OCI-LY1 (cell line): ENCODE results near the gene SRSF11.

Experiments
- H2AFZ ChIP-seq: fragments of 200-600 bp; sonication (generic), shearing (Covaris generic); 2 replicates; pipeline ENCODE4 v1.6.0; 2014; ENCODE audit warnings: antibody characterized with exemption, mild to moderate bottlenecking, low read length
- H3F3A ChIP-seq: fragments of 200-600 bp; sonication (generic), shearing (Covaris generic); 2 replicates; pipeline ENCODE4 v1.6.0; 2014; ENCODE audit warnings: mild to moderate bottlenecking, antibody characterized with exemption, low read length, moderate library complexity; ENCODE audit not compliant: insufficient read depth
- H3K27ac ChIP-seq: fragments of 200-600 bp; sonication (generic); 2 replicates; pipeline ENCODE4 v1.5.1; 2014; ENCODE audit warnings: low read length, mixed run types, mild to moderate bottlenecking, low read depth; ENCODE audit not compliant: poor library complexity, severe bottlenecking
- H3K27me3 ChIP-seq: fragments of 200-600 bp; sonication (generic); 2 replicates; pipeline ENCODE4 v1.6.0; 2014; ENCODE audit warnings: antibody characterized with exemption, mild to moderate bottlenecking, low read length, moderate library complexity; ENCODE audit not compliant: insufficient read depth
- H3K36me3 ChIP-seq: fragments of 200-600 bp; sonication (generic); 2 replicates; pipeline ENCODE4 v1.6.1; 2014; ENCODE audit warnings: mild to moderate bottlenecking, antibody characterized with exemption, low read length, moderate library complexity, mixed read lengths; ENCODE audit not compliant: insufficient read depth
- H3K4me1 ChIP-seq: fragments of 200-600 bp; sonication (generic); 2 replicates; pipeline ENCODE4 v1.5.1; 2014; ENCODE audit warnings: mild to moderate bottlenecking, low read length, moderate library complexity; ENCODE audit not compliant: insufficient read depth, severe bottlenecking
- H3K4me2 ChIP-seq: fragments of 200-600 bp; sonication (generic), shearing (Covaris generic); 2 replicates; pipeline ENCODE4 v1.6.1; 2014; ENCODE audit warnings: low read length
- H3K4me3 ChIP-seq: fragments of 200-600 bp; sonication (generic); 2 replicates; pipeline ENCODE4 v1.5.1; 2014; ENCODE audit warnings: low read length, low read depth, mild to moderate bottlenecking, mixed read lengths; ENCODE audit not compliant: poor library complexity, severe bottlenecking
- H3K79me2 ChIP-seq: fragments of 200-600 bp; shearing (Covaris generic); 2 replicates; pipeline ENCODE4 v1.6.1; 2016; ENCODE audit warnings: mixed run types, low read length, mixed read lengths; ENCODE audit not compliant: insufficient read depth
- H3K9ac ChIP-seq: fragments of 200-600 bp; sonication (generic), shearing (Covaris generic); 2 replicates; pipeline ENCODE4 v1.6.1; 2014; ENCODE audit warnings: mild to moderate bottlenecking, low read length, mixed read lengths
- H3K9me2 ChIP-seq: fragments of 200-600 bp; sonication (generic), shearing (Covaris generic); 2 replicates; pipeline ENCODE4 v1.6.1; 2014; ENCODE audit warnings: low read depth, mild to moderate bottlenecking, low read length, mixed read lengths
- H3K9me3 ChIP-seq: fragments of 200-600 bp; shearing (Covaris generic); 2 replicates; pipeline ENCODE4 v1.6.1; 2014; ENCODE audit warnings: low read length, mixed read lengths
- H4K20me1 ChIP-seq: fragments of 200-600 bp; sonication (generic), shearing (Covaris generic); 2 replicates; pipeline ENCODE4 v1.6.0; 2016; ENCODE audit warnings: mild to moderate bottlenecking, low read length; ENCODE audit not compliant: insufficient read depth
- EZH2 ChIP-seq: fragments of 200-600 bp; sonication (generic), shearing (Covaris generic); IDR thresholded peaks from 2 replicates; pipeline ENCODE4 v1.8.0; 2017; ENCODE audit warnings: borderline replicate concordance, mixed run types, mild to moderate bottlenecking, antibody characterized with exemption, low read length, moderate library complexity, mixed read lengths
- TF ChIP-seq, protein P1 (sequence below): fragments of 200-600 bp; sonication (generic), shearing (Covaris generic); IDR thresholded peaks from 2 replicates; pipeline ENCODE4 v1.5.1; 2017; ENCODE audit warnings: mild to moderate bottlenecking, antibody characterized with exemption, low read length, moderate library complexity, mixed read lengths

SRSF11 gene

DNA sequence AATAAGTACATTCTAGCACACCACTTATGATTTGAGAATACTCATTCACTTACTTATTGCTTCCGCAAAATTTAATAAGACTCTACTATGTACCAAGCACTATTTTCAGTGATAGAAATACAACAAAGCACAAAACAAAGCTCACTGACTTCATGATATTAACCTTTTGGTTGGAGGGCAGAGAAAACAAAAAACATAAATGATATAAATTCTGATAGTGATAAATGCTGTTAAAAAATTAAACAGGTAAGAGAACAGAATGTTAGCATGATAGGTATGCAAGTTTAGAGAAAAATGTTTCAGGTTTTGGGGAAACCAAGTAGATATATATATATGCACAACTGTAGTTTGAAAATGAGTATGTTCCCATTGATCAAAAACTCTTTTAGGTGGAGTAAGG, 17.0 kb upstream of the SRSF11 start:
- Histone ChIP-seq H2AFZ (no peak overlapping the region), H3K9me2 (no peaks in the 10 kb centered on the region)

DNA sequence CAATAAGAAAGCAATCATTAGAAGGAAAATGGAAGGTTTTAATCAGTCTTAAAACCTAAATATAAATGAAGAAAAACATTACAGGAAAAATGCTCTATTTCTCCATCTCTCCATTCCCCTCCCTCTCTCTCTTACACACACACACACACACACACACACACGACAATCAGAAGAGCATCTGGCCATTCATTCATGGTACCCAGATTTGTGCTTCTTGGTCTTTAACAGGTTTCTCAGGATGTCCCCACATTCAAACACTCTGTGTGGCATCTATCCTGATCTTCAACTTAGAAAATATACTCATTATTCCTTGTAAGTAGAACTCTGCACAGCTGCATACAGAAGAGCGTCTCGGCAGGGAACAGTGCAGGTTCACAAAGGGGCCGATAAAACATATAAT, 16.6 kb upstream of the SRSF11 start:
- H3K4me2 ChIP-seq, result peak overlapping the region; percentile 97
- H2AFZ ChIP-seq, result no peak overlapping the region
- H3K27ac ChIP-seq, result peak overlapping the region; percentile 50
- H3K9ac ChIP-seq, result peak overlapping the region; percentile 83
- no peaks in the 10 kb centered on the region for H3K27me3 ChIP-seq
- no peaks in the 10 kb centered on the region for H4K20me1 ChIP-seq
- H3K36me3 ChIP-seq, result peaks cover 16% of the 10 kb centered on the region
- H3K4me3 ChIP-seq, result peak overlapping the region; percentile 82
- H3K9me2 ChIP-seq, result no peaks in the 10 kb centered on the region
- no peaks in the 10 kb centered on the region for H3K9me3 ChIP-seq
- no peaks in the 10 kb centered on the region for H3F3A ChIP-seq
- peaks cover 47% of the 10 kb centered on the region for H3K4me1 ChIP-seq
- peaks cover 92% of the 10 kb centered on the region for H3K79me2 ChIP-seq
- TF ChIP-seq, protein P1, sequence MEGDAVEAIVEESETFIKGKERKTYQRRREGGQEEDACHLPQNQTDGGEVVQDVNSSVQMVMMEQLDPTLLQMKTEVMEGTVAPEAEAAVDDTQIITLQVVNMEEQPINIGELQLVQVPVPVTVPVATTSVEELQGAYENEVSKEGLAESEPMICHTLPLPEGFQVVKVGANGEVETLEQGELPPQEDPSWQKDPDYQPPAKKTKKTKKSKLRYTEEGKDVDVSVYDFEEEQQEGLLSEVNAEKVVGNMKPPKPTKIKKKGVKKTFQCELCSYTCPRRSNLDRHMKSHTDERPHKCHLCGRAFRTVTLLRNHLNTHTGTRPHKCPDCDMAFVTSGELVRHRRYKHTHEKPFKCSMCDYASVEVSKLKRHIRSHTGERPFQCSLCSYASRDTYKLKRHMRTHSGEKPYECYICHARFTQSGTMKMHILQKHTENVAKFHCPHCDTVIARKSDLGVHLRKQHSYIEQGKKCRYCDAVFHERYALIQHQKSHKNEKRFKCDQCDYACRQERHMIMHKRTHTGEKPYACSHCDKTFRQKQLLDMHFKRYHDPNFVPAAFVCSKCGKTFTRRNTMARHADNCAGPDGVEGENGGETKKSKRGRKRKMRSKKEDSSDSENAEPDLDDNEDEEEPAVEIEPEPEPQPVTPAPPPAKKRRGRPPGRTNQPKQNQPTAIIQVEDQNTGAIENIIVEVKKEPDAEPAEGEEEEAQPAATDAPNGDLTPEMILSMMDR, result no peak
- TF ChIP-seq EZH2, result no peak

More for the DNA sequence above, 17.0 kb upstream of the SRSF11 start:
- H3K4me1 ChIP-seq, result peaks cover 47% of the 10 kb centered on the region
- no peaks in the 10 kb centered on the region for H3K27me3 ChIP-seq
- no peaks in the 10 kb centered on the region for H4K20me1 ChIP-seq
- no peaks in the 10 kb centered on the region for H3F3A ChIP-seq
- H3K4me2 ChIP-seq, result peak overlapping the region; percentile 97
- peaks cover 90% of the 10 kb centered on the region for H3K79me2 ChIP-seq
- H3K9me3 ChIP-seq, result no peaks in the 10 kb centered on the region
- TF ChIP-seq, protein P1, result no peak
- no peak for TF ChIP-seq EZH2
- peak overlapping the region; percentile 82 for H3K4me3 ChIP-seq
- H3K9ac ChIP-seq, result peak overlapping the region; percentile 83
- no peak overlapping the region for H3K27ac ChIP-seq
- H3K36me3 ChIP-seq, result peaks cover 15% of the 10 kb centered on the region

DNA sequence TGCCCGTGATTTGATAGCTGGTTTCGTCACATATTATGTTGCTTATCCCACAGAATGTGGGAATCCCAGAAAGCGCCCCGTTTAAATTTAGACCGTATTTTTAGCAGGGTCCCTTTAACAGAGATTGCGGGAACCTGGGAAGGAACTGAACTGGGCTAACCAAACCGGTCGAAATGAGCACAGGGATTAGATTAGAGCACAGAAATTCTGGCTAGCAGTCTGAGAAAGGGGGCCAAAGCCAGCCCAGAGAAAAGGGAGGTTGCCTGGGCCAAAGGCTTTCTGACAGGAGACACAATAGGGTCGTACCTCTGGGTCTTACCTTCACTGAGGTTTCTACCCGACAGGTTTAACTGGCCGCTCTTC, 16.1 kb upstream of the SRSF11 start:
- no peaks in the 10 kb centered on the region for H3K9me2 ChIP-seq
- peaks cover 92% of the 10 kb centered on the region for H3K79me2 ChIP-seq
- H3K36me3 ChIP-seq, result peaks cover 16% of the 10 kb centered on the region
- 0 out of 2 replicates have a peak overlapping the region, but pooled peaks have one; percentile 44 for H2AFZ ChIP-seq
- peak overlapping the region; percentile 83 for H3K9ac ChIP-seq
- H4K20me1 ChIP-seq, result no peaks in the 10 kb centered on the region
- TF ChIP-seq EZH2, result no peak
- TF ChIP-seq, protein P1, result no peak
- H3K4me2 ChIP-seq, result peak overlapping the region; percentile 97
- H3K27ac ChIP-seq, result peak overlapping the region; percentile 50
- no peaks in the 10 kb centered on the region for H3F3A ChIP-seq
- no peaks in the 10 kb centered on the region for H3K27me3 ChIP-seq
- peaks cover 49% of the 10 kb centered on the region for H3K4me1 ChIP-seq
- no peaks in the 10 kb centered on the region for H3K9me3 ChIP-seq
- H3K4me3 ChIP-seq, result peak overlapping the region; percentile 82
